Right ventricle myocardium superior (tissue), 1 donor: ENCODE results near the gene TTYH3. TPM values are rescaled to one million over a fixed set of nuclear protein-coding genes. Genes with fewer than 3 reads are reported as not detected.

ENCODE experiments used
- ATAC-seq: fragments of 200-7000 bp; cut with Tn5 transposase; one replicate; pipeline ENCODE4 v1.9.1; 2020; ENCODE audit warnings: mild to moderate bottlenecking; ENCODE audit not compliant: poor library complexity
- DNase-seq: peaks from one replicate; pipeline ENCODE4 v3.0.0-alpha.2; 2020
- intact Hi-C: fragments of 100-400 bp; cut with DNase I; formaldehyde crosslinking; loops from one replicate; pipeline ENCODE4 v1.11.2; 2022
- total RNA-seq: library from RNA; stranded (reverse); fragmentation: NEBNext Ultra II Directional; extraction: Animal tissue kit (Norgen Biotek cat#: 25700); gene quantifications from one replicate; pipeline ENCODE4 v1.2.1, GENCODE V29; 2021
- donor health status: DM: no; HTN: yes; CAD: no; lungs with severe emphysema.

Gene TTYH3
- total RNA-seq, 1 donor from 2014 or later = 12.6 TPM

GRCh38 chr7:2641406-2642393, 9.9 kb downstream of the TTYH3 start:
- intact Hi-C loops = no loop called here
- DNase-seq (peak; percentile 94), ATAC-seq (peak; percentile 79)

DNA sequence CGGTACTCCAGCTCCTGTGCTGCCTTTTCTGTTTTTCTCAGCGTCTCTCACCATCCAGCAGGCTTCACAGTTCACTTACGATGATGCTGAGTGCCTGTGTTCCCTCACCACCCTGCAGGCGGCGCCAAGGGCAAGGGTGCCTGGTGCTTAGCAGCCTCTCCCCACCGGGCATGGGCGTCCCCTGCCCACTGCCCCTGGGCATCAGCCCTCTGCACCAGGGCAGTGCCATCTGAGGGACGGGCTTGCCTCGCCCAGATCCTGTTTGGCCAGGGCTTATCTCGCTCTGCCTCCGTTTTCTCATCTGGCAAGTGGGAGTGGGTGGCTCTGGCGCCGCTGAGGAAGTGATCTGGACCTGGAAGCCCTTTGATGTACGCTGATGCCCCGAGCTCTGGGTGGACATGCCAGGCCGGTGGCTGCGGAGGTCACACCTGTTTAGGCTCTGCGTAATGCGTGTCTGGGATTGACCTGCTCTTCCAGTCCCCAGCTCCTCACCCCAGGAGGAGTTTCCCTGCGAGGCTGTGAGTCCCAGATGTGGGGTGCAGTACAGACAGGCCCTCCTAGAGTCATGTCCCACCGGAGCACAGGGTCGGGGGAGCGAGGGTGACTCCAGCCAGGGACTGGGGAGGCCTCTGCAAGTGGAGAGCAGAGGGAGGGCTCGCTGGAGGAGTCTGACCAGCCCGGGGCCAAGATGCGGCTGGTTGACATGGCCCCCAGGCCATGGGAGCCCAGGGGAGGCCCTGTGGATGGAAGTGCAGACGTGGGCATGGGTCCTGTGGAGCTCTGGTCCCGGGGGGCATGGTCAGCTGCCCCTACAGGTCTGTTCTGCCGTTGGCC, 11.8 kb downstream of the TTYH3 start:
- DNase-seq (no peak), ATAC-seq (no peak)
- intact Hi-C loops = no loop called here

GRCh38 chr7:2644220-2644561, 12.4 kb downstream of the TTYH3 start:
- intact Hi-C loops = no loop called here
- ATAC-seq (no peak), DNase-seq (no peak)

DNA sequence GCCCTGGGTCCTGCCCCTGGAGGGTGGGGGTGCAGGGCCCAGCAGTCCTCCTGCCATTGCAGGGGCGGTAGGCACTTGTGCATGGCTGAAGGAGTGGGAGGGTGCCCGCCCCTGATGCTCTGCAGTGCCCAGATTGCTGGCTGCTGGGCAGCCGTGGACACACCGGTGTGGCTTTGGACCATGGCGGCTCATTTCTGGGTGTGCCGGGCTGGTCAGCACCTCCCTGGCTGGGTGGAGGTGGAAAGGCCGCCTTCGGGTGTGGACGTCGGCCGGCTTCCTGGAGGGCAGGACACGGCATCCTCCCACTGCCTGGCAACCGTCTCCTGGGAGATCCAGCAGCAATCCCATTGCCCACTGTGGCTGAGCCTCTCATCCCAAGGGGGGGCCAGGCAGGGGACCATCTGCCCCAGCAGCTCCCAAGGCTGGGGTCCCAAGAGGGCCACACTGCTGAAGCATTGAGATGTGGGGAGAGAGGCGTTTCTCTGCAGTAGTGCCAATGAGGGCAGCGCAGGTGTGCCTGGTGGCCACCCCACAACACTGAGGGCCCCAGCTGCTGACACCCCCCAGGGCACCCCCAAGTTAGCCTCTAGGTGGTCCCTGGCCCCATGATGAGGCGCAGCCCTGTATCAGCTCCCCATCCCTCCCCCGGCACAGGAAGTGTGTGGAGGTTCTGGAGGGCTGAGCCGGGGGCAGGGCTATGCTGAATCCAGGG, 12.9 kb downstream of the TTYH3 start:
- no peak for ATAC-seq
- DNase-seq = no peak
- intact Hi-C loops = no loop called here

DNA sequence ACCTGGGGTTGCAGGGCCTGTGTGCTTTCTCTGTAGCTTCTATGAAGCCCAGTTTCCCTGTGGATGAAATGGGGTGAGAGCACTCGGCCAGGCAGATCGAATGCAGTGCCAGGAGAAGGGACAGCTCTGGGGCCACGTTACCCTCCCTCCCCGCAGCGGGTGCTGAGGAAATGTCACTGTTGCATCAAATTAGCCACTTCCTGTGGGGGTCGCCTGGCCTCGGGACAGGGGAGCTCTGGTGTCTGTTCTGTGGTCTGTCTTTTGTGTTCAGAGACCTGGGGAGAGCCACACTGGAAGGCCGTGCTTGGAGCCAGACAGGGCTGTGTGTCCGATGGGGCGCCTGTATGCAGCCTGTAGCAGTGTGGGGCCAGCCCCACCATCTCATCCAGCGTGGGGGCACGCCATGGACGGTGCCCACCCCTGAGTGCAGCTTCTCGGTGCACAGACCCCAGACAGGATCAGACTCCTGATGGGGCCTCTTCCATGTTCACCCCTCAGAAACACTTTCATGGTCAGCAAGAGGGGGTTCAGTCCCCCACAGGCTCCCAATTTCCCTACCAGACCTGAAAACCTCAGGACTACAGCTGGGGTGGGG, 13.6 kb downstream of the TTYH3 start:
- intact Hi-C loops = no loop called here
- ATAC-seq = no peak

GRCh38 chr7:2646336-2646679, 14.5 kb downstream of the TTYH3 start:
- intact Hi-C loops = no loop called here
- ATAC-seq (no peak), DNase-seq (no peak)

More for the DNA sequence above, 13.6 kb downstream of the TTYH3 start:
- DNase-seq = no peak

GRCh38 chr7:2646680-2647571, 15.1 kb downstream of the TTYH3 start:
- DNase-seq (no peak), ATAC-seq (no peak)
- intact Hi-C loops = no loop called here

DNA sequence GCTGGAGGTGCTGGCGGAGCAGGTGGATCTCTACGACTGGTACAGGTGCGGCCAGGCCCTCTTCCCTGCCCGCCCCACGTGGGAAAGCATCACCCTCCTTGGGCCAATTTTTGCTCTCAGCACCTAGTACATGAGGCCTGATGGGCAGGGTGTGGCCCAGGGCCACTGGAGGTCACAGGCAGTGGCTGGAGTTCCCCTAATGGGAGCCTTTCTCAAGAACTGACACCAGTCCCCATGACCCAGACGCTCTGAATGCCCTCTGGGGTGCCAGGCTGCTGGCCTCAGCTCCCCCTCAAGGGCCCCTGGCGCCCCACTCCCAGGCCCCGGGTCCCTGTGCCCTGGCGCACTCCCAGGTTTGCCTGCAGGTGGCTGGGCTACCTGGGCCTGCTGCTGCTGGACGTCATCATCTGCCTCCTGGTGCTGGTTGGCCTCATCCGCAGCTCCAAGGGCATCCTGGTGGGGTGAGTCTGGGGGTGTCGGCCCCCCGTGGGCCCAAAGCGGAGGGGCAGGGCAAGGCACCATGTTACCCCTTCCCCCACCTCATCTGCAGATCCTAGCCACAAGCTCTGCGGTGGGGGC, 15.9 kb downstream of the TTYH3 start:
- ATAC-seq (no peak), DNase-seq (no peak)
- intact Hi-C loops = no loop called here

GRCh38 chr7:2649139-2649838, 17.5 kb downstream of the TTYH3 start:
- no peak for DNase-seq
- intact Hi-C loops = no loop called here
- no peak for ATAC-seq

- DNase-seq (no peak), ATAC-seq (no peak)
- intact Hi-C loops = no loop called here
Observed at GRCh38 chr7:2649991-2650390, 18.2 kb downstream of the TTYH3 start.

DNA sequence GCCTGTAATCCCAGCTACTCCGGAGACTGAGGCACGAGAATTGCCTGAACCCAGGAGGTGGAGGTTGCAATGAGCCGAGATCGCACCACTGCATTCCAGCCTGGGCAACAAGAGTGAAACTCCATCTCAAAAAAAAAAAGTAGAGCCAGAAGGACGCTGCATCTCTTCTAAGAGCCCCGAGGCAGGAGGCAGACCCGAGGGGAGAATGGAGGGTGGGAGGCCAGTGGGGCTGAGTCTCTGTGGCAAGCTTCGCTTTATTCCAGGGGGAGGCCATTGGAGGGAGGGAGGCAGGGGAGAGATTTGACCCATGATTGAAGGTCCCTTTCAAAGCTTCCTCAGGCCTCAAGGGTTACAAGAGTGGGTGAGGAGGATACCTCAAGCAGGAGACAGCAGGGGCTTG, 18.7 kb downstream of the TTYH3 start:
- DNase-seq (no peak), ATAC-seq (no peak)
- intact Hi-C loops = no loop called here

GRCh38 chr7:2651336-2651735, 19.6 kb downstream of the TTYH3 start:
- no peak for ATAC-seq
- no peak for DNase-seq
- intact Hi-C loops = no loop called here

- DNase-seq (no peak), ATAC-seq (no peak)
- intact Hi-C loops = no loop called here
Observed at GRCh38 chr7:2651847-2652735, 20.3 kb downstream of the TTYH3 start.

DNA sequence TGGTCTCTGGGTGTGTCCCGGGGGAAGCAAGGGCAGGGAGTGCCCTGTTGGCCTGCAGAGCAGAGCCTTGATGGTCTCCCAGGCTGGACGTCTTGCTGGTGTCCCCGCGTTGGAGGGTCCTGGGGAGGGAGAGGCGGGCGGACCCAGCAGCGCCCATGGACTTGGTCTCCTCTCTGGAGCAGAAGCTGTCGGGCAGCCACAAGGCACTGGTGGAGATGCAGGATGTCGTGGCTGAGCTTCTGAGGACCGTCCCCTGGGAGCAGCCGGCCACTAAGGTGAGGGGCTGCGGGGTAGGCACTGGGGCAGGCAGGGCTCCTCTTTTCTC, 20.9 kb downstream of the TTYH3 start:
- ATAC-seq = no peak
- intact Hi-C loops = no loop called here
- DNase-seq = no peak

GRCh38 chr7:2654059-2654458, 22.3 kb downstream of the TTYH3 start:
- DNase-seq (no peak), ATAC-seq (no peak)
- intact Hi-C loops = no loop called here

DNA sequence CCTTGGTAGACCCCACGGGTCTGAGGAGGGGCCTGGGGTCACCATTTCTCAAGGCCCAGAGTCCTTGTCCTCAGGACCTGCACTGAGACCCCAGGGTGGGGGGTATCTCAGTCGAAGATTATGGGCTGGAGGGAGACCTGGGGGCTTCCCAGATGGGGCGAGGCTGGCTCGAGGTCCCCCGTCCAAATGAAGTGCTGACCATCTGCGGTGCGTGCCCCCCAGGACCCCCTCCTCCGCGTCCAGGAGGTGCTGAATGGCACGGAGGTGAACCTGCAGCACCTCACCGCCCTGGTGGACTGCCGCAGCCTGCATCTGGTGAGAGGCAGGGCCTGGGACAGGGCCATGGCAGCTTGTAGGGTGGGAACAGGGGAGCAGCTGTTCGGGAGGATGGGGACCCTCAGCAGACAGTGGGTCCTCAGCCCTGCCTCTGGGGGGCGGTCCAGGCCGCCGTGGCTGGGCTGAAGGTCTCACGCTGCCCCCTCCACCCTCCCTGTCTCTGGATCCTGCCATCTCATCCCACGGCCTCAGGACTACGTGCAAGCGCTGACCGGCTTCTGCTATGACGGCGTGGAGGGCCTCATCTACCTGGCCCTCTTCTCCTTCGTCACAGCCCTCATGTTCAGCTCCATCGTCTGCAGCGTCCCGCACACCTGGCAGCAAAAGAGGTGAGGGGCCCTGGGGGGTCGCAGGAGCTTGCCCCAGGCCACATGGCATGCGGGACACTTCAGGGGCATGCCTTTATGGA, 24.3 kb downstream of the TTYH3 start:
- DNase-seq (no peak), ATAC-seq (no peak)
- intact Hi-C loops = no loop called here
